Peyer's patch (tissue), 4 donors: ENCODE data around the gene CBLN3.

ENCODE experiments used
- CTCF ChIP-seq, 6 experiments: fragments of 450-650 bp in 4 of 6; fragments of 200-600 bp in 2 of 6; sonication (generic) in 1 of 6; IDR thresholded peaks; one replicate each; pipeline ENCODE4 v1.5.1; 2017 to 2019; ENCODE audit warnings: antibody characterized with exemption in 6 of 6, mild to moderate bottlenecking in 3 of 6, moderate library complexity in 1 of 6
- POLR2A ChIP-seq, 2 donors: fragments of 450-650 bp; IDR thresholded peaks; one replicate each; pipeline ENCODE4 v1.5.1; 2017; ENCODE audit warnings: antibody characterized with exemption in 2 of 2, mild to moderate bottlenecking in 2 of 2, moderate library complexity in 2 of 2

GRCh38 chr14:24409956-24410355 is 19.5 kb downstream of the CBLN3 start:
- TF ChIP-seq CTCF (IDR thresholded peaks at IDR 0.05) = no peak
- TF ChIP-seq POLR2A (IDR thresholded peaks at IDR 0.05) = no peak
